Measurements from ENCODE around the gene GNB1. TPM values are rescaled to one million over a fixed set of nuclear protein-coding genes. Genes with fewer than 3 reads are reported as not detected.
A peak's percentile ranks its signal among the peaks of the same experiment; 100 is the strongest.

The GNB1 gene
- total RNA-seq, 1 experiment from 2014 or later: 400 TPM

- no peak overlapping the region for H3T11ph ChIP-seq (ENCODE audit: low read length)
- no peak for DNase-seq
- H4K8ac ChIP-seq (replicated peaks; ENCODE audit: insufficient read length, low read depth, low read length): no peak overlapping the region
- no peak overlapping the region for H3K18ac ChIP-seq (ENCODE audit: insufficient read length, low read depth, low read length)
- Mint-ChIP-seq H3K36me3 (ENCODE audit: insufficient read depth in 1 of 3, low read depth in 3 of 3) (peaks cover 25 to 27% (median 25%) of the 10 kb centered on the region in 3 experiments; a peak in 6 of 7 replicates), H3K9me3 (peaks cover 0 to 5% of the 10 kb centered on the region in 2 experiments; a peak in 1 of 5 replicates), H3K27me3 (ENCODE audit: low read depth) (no peaks in the 10 kb centered on the region), H3K4me1 (peaks cover 38 to 48% of the 10 kb centered on the region in 2 experiments), H3K4me3 (no peak overlapping the region), H3K27ac (peak overlapping the region; percentile 35 to 81 (median 70); a peak in 5 of 7 replicates)
- no peak overlapping the region for H4K91ac ChIP-seq (ENCODE audit: insufficient read length, low read depth, low read length)
- H3K79me1 ChIP-seq (ENCODE audit: insufficient read depth, low read depth, low read length, poor library complexity, severe bottlenecking): no peaks in the 10 kb centered on the region
- no peak overlapping the region for H3K9ac ChIP-seq (ENCODE audit: extremely low read depth, insufficient read length, low read length)
- H4K20me1 ChIP-seq (ENCODE audit: control insufficient read depth, insufficient read depth, insufficient read length): peaks cover 3% of the 10 kb centered on the region
- H3K27ac ChIP-seq (ENCODE audit: insufficient read length, low read depth, low read length): no peak overlapping the region
- H3K79me2 ChIP-seq (ENCODE audit: insufficient read depth, low read length): peaks cover 73% of the 10 kb centered on the region
- no peak overlapping the region for H2AK5ac ChIP-seq (ENCODE audit: insufficient read length, low read length)
- no peak overlapping the region for H2BK120ac ChIP-seq (ENCODE audit: low read depth, low read length, poor library complexity, severe bottlenecking)
- H3K4me1 ChIP-seq (ENCODE audit: insufficient read depth, low read length): no peaks in the 10 kb centered on the region; the same call in 1 of the 2 replicates
- no peaks in the 10 kb centered on the region for H3K23me2 ChIP-seq (ENCODE audit: insufficient read length, low read depth, low read length, poor library complexity, severe bottlenecking)
- no peak overlapping the region for H2AFZ ChIP-seq (ENCODE audit: low read length)
- no peak overlapping the region for H2BK12ac ChIP-seq (ENCODE audit: insufficient read length, low read depth, low read length)
- no peak overlapping the region for H4K5ac ChIP-seq (ENCODE audit: insufficient read length, low read depth, low read length)
- no peak overlapping the region for H3K4me2 ChIP-seq (ENCODE audit: insufficient read depth, insufficient read length, low read length)
- no peak overlapping the region for H3K56ac ChIP-seq (ENCODE audit: insufficient read length, low read depth, low read length)
- H2BK15ac ChIP-seq (ENCODE audit: low read depth, low read length): no peak overlapping the region
- no peak overlapping the region for H3K23ac ChIP-seq (ENCODE audit: insufficient read length, low read depth, low read length)
- no peaks in the 10 kb centered on the region for H3K27me3 ChIP-seq (ENCODE audit: insufficient read depth, low read length)
- no peak overlapping the region for H2BK20ac ChIP-seq (ENCODE audit: low read depth, low read length, poor library complexity, severe bottlenecking)
- TF ChIP-seq, protein P1, sequence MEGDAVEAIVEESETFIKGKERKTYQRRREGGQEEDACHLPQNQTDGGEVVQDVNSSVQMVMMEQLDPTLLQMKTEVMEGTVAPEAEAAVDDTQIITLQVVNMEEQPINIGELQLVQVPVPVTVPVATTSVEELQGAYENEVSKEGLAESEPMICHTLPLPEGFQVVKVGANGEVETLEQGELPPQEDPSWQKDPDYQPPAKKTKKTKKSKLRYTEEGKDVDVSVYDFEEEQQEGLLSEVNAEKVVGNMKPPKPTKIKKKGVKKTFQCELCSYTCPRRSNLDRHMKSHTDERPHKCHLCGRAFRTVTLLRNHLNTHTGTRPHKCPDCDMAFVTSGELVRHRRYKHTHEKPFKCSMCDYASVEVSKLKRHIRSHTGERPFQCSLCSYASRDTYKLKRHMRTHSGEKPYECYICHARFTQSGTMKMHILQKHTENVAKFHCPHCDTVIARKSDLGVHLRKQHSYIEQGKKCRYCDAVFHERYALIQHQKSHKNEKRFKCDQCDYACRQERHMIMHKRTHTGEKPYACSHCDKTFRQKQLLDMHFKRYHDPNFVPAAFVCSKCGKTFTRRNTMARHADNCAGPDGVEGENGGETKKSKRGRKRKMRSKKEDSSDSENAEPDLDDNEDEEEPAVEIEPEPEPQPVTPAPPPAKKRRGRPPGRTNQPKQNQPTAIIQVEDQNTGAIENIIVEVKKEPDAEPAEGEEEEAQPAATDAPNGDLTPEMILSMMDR (conservative IDR thresholded peaks at IDR 0.05): no peak
- H3K9me3 ChIP-seq (ENCODE audit: control insufficient read depth, low read depth, low read length): no peaks in the 10 kb centered on the region
- no peak overlapping the region for H3K14ac ChIP-seq (ENCODE audit: insufficient read depth, low read length)
- no peak overlapping the region for H3K4ac ChIP-seq (ENCODE audit: low read depth, low read length)
- WGBS (ENCODE audit: extremely low coverage, insufficient read length, low lambda C conversion rate): no CpG with 5 or more reads among the region's 4 CpGs
- H2BK5ac ChIP-seq (ENCODE audit: insufficient read length, low read length): no peak overlapping the region
Observed at GRCh38 chr1:1883092-1883873, 7.6 kb downstream of the GNB1 start.

Data from H9 (cell line).